ENCODE data around the gene EEA1.

Gene EEA1

GRCh38 chr12:92735131-92735721 lies 193.9 kb downstream of the EEA1 start:
- no peak for DNase-seq
- Histone ChIP-seq H3K27me3 (ENCODE audit: insufficient read depth, low read depth, severe bottlenecking) (no peaks in the 10 kb centered on the region), H3K36me3 (no peaks in the 10 kb centered on the region), H3K9me3 (ENCODE audit: severe bottlenecking) (no peaks in the 10 kb centered on the region), H3K4me3 (ENCODE audit: low read depth, low read length) (no peak overlapping the region), H3K27ac (no peak overlapping the region)
- no peak for TF ChIP-seq CTCF (IDR thresholded peaks at IDR 0.05; ENCODE audit: low read depth, low read length)

GRCh38 chr12:92733661-92734060 lies 195.4 kb downstream of the EEA1 start:
- no peak overlapping the region for H3K27ac ChIP-seq
- TF ChIP-seq CTCF (IDR thresholded peaks at IDR 0.05; ENCODE audit: low read depth, low read length) = no peak
- no peaks in the 10 kb centered on the region for H3K9me3 ChIP-seq (ENCODE audit: severe bottlenecking)
- no peak overlapping the region for H3K4me3 ChIP-seq (ENCODE audit: low read depth, low read length)
- no peaks in the 10 kb centered on the region for H3K36me3 ChIP-seq
- no peaks in the 10 kb centered on the region for H3K27me3 ChIP-seq (ENCODE audit: insufficient read depth, low read depth, severe bottlenecking)
- no peak for DNase-seq

- DNase-seq = no peak
- TF ChIP-seq CTCF (IDR thresholded peaks at IDR 0.05; ENCODE audit: low read depth, low read length) = no peak
- no peak overlapping the region for H3K4me3 ChIP-seq (ENCODE audit: low read depth, low read length)
- H3K9me3 ChIP-seq (ENCODE audit: severe bottlenecking) = no peaks in the 10 kb centered on the region
- H3K27me3 ChIP-seq (ENCODE audit: insufficient read depth, low read depth, severe bottlenecking) = no peaks in the 10 kb centered on the region
- no peak overlapping the region for H3K27ac ChIP-seq
- H3K36me3 ChIP-seq = no peaks in the 10 kb centered on the region
Observed at GRCh38 chr12:92733181-92733580, 195.9 kb downstream of the EEA1 start.

- TF ChIP-seq CTCF (IDR thresholded peaks at IDR 0.05; ENCODE audit: low read depth, low read length) = no peak
- H3K36me3 ChIP-seq = no peaks in the 10 kb centered on the region
- DNase-seq = no peak
- no peaks in the 10 kb centered on the region for H3K27me3 ChIP-seq (ENCODE audit: insufficient read depth, low read depth, severe bottlenecking)
- H3K9me3 ChIP-seq (ENCODE audit: severe bottlenecking) = no peaks in the 10 kb centered on the region
- no peak overlapping the region for H3K27ac ChIP-seq
- H3K4me3 ChIP-seq (ENCODE audit: low read depth, low read length) = no peak overlapping the region
Observed at GRCh38 chr12:92732716-92733115, 196.4 kb downstream of the EEA1 start.

GRCh38 chr12:92732216-92732615 lies 196.9 kb downstream of the EEA1 start:
- no peaks in the 10 kb centered on the region for H3K9me3 ChIP-seq (ENCODE audit: severe bottlenecking)
- H3K27me3 ChIP-seq (ENCODE audit: insufficient read depth, low read depth, severe bottlenecking) = no peaks in the 10 kb centered on the region
- no peak for DNase-seq

More at GRCh38 chr12:92732216-92732615, 196.9 kb downstream of the EEA1 start:
- H3K27ac ChIP-seq = no peak overlapping the region
- H3K4me3 ChIP-seq (ENCODE audit: low read depth, low read length) = no peak overlapping the region
- no peak for TF ChIP-seq CTCF (IDR thresholded peaks at IDR 0.05; ENCODE audit: low read depth, low read length)
- no peaks in the 10 kb centered on the region for H3K36me3 ChIP-seq
